ENCODE measurements around the gene WDFY4.
A peak's percentile ranks its signal among the peaks of the same experiment; 100 is the strongest.
"Not testable (repeated sequence)": the region's sequence is repeated elsewhere in the genome, so short reads cannot be mapped to it uniquely, and the experiment has no call there.

Gene WDFY4
- 174 to 521 (median 395) reads per million in 17 experiments for total RNA-seq

GRCh38 chr10:48684792-48685623 is at the start of gene WDFY4:
TSS of gene WDFY4 (plus strand) at chr10:48684873. CDS start at chr10:48709733, 24,860 bp downstream.
- DNase-seq = peak; percentile 85 to 94 (median 90)

GRCh38 chr10:48634984-48635557 is 49.6 kb upstream of the WDFY4 start:
- peak in 1 of 4 experiments; percentile 29 for DNase-seq

GRCh38 chr10:48636231-48636630 is 48.4 kb upstream of the WDFY4 start:
- no peak for DNase-seq

GRCh38 chr10:48636901-48637300 is 47.8 kb upstream of the WDFY4 start:
- no peak for DNase-seq

- DNase-seq = no peak
These were observed 46.5 kb upstream of the WDFY4 start for GRCh38 chr10:48638158-48638557.

GRCh38 chr10:48638739-48639527 is 45.7 kb upstream of the WDFY4 start:
- DNase-seq = peak in 3 of 4 experiments; percentile 22 to 43 (median 24)

- peak in 2 of 4 experiments; percentile 69 to 70 for DNase-seq
These were observed 45.0 kb upstream of the WDFY4 start for GRCh38 chr10:48639632-48640031.

- DNase-seq = peak; percentile 40 to 81 (median 61)
These were observed 44.3 kb upstream of the WDFY4 start for GRCh38 chr10:48640326-48640725.

GRCh38 chr10:48641099-48641690 is 43.5 kb upstream of the WDFY4 start:
- DNase-seq = not testable (repeated sequence)

GRCh38 chr10:48645600-48645999 is 39.1 kb upstream of the WDFY4 start:
- no peak for DNase-seq

GRCh38 chr10:48647073-48647472 is 37.6 kb upstream of the WDFY4 start:
- DNase-seq = not testable (repeated sequence)

GRCh38 chr10:48648172-48648942 is 36.3 kb upstream of the WDFY4 start:
- no peak for DNase-seq

GRCh38 chr10:48649349-48649944 is 35.2 kb upstream of the WDFY4 start:
- peak; percentile 31 to 60 (median 52) for DNase-seq

- no peak for DNase-seq
These were observed 33.4 kb upstream of the WDFY4 start for GRCh38 chr10:48651293-48651692.

GRCh38 chr10:48651839-48652238 is 32.8 kb upstream of the WDFY4 start:
- DNase-seq = peak in 3 of 4 experiments; percentile 30 to 44 (median 41)

GRCh38 chr10:48652344-48652743 is 32.3 kb upstream of the WDFY4 start:
- peak in 3 of 4 experiments; percentile 50 to 73 (median 64) for DNase-seq

GRCh38 chr10:48653347-48653746 is 31.3 kb upstream of the WDFY4 start:
- DNase-seq = no peak

- DNase-seq = peak in 1 of 4 experiments; percentile 10
These were observed 30.6 kb upstream of the WDFY4 start for GRCh38 chr10:48653944-48654698.

GRCh38 chr10:48655411-48656240 is 29.0 kb upstream of the WDFY4 start:
- DNase-seq = peak; percentile 69 to 83 (median 73)

Measured in suppressor macrophage (primary cell).